GM20431 (cell line): ENCODE measurements around the gene PRDM16.

Source experiments
- in situ Hi-C: fragments of 300-500 bp; cut with MseI, MboI; formaldehyde crosslinking; loops from one replicate; pipeline ENCODE4 v1.15.0; 2020; ENCODE audit warnings: low sequenced_read_pairs; ENCODE audit not compliant: unreplicated experiment

The PRDM16 gene

GRCh38 chr1:3386205-3387002, 317.4 kb downstream of the PRDM16 start:
- in situ Hi-C loops, result no loop called here

GRCh38 chr1:3387401-3387800, 318.4 kb downstream of the PRDM16 start:
- in situ Hi-C loops, result no loop called here

GRCh38 chr1:3389093-3389833, 320.3 kb downstream of the PRDM16 start:
- in situ Hi-C loops, result no loop called here

DNA sequence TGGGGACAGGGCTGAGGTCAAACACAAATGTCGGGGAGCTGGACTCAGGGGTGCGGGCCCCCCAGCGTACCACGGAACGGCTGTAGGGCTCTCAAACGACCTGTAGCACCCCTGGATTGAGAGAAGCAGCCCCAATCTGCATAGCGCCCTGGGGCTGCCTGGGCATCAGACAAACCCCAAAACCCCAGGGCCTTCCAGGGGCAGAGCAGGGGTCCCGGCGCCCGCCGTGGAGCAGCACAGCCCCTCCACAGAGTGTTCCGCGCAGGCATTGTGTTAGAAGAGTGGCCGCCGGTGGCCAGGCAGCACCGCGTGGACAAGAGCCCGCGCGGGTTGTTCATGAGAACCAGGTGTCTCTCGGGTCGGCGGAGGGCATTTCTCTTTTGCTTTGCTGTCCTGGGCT, 321.3 kb downstream of the PRDM16 start:
- in situ Hi-C loops, result no loop called here

DNA sequence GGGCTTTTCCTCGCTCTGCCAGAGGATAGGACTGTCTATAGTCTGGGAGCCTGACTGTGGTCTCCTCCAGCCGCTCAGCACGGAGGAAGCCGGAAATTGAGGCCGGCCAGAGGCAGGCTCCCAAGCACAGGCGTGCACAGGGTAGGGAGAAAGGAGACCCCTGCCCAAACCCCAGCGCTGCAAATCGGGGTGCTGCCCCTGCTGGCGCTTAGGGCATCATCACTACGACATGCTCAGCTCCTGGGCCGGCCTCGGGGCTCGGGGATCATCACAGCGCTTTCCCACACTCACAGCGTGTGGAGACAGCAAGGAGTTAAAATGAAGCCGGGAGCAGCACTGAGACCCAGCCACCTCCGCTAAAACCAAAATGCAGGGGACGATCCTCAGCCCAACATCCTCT, 322.7 kb downstream of the PRDM16 start:
- in situ Hi-C loops, result no loop called here

- in situ Hi-C loops, result no loop called here
Observed at GRCh38 chr1:3393024-3393986, 324.3 kb downstream of the PRDM16 start.

- in situ Hi-C loops, result no loop called here
Observed at GRCh38 chr1:3393987-3394920, 325.3 kb downstream of the PRDM16 start.

- in situ Hi-C loops, result no loop called here
Observed at GRCh38 chr1:3396411-3396810, 327.4 kb downstream of the PRDM16 start.

DNA sequence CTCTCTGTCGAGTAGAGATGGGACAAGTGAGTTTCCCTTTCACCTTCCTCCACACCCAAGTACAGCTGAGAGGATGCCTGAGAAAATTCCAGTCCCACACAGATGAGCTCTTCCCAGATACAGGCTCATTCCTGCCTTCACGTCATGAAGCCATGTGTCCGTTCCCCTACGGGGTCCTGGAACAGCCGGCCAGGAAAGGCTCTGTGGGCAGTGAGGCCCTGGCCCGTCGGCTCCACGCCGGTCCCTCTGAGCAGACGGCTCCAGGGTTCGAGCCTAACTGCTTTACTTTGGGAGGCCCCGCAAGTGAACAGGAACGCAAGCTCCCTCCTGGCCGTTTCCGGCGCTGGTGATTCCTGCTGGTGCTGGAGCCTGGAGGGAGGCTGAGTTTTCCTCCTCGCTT, 328.3 kb downstream of the PRDM16 start:
- in situ Hi-C loops, result no loop called here

- in situ Hi-C loops, result no loop called here
Observed at GRCh38 chr1:3398396-3399140, 329.6 kb downstream of the PRDM16 start.

GRCh38 chr1:3399732-3400131, 330.7 kb downstream of the PRDM16 start:
- in situ Hi-C loops, result no loop called here

DNA sequence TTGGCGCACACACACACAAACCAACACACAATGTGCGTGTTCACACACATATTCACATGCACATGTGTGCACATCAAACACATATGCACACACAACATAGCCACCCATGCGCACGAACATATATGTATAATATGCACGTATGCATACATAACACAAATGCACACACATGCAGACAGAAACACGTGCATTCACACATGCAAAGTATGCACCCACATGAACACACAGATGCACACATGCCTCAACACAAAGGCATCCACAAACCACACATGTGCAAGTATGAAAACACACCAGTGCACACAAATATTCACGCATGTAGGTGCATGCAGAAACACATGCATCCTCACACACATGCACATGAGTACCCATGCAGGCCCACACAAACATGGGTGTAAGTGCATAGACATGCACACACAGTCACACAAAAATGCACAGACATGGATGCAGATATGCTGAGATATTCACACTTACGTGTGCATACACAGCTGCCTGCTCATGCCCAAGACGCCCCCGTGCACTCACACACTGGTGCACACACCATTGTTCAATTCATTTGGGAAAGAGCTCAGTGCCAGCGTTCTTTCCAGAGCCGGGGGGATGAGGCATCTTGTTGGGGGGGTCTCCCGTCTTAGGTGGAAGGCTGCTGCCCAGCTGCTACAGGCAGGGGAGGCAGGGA, 332.7 kb downstream of the PRDM16 start:
- in situ Hi-C loops, result no loop called here

DNA sequence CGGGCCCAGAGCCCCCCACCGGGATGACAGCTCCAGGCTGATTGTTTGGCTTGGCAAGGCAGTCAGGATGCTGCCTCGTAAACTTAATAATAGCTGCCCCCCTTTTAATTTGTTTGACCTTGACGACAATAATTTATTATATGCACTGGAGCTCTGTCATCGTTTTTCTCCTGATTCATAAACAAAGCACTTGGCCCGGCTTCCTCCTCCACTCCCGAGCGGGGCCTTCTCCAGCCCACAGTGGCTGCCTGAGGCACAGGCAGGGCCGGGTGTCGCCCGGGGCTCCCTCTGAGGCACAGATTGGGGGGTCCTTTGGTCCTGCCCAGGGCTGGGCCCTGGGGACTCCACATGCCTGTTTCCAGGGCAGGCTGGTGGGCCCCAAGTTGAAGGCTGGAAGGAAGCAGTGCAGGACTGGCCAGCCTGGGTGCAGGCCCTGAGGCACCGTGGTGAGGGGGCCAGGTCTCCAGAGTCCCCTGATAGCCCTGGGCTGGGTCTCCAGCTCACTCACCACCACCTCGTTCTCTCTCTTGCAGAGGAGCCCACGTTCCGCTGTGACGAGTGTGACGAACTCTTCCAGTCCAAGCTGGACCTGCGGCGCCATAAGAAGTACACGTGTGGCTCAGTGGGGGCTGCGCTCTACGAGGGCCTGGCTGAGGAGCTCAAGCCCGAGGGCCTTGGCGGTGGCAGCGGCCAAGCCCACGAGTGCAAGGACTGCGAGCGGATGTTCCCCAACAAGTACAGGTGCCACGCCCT, 333.4 kb downstream of the PRDM16 start:
- in situ Hi-C loops, result no loop called here

GRCh38 chr1:3403011-3403345, 334.0 kb downstream of the PRDM16 start:
- in situ Hi-C loops, result no loop called here

DNA sequence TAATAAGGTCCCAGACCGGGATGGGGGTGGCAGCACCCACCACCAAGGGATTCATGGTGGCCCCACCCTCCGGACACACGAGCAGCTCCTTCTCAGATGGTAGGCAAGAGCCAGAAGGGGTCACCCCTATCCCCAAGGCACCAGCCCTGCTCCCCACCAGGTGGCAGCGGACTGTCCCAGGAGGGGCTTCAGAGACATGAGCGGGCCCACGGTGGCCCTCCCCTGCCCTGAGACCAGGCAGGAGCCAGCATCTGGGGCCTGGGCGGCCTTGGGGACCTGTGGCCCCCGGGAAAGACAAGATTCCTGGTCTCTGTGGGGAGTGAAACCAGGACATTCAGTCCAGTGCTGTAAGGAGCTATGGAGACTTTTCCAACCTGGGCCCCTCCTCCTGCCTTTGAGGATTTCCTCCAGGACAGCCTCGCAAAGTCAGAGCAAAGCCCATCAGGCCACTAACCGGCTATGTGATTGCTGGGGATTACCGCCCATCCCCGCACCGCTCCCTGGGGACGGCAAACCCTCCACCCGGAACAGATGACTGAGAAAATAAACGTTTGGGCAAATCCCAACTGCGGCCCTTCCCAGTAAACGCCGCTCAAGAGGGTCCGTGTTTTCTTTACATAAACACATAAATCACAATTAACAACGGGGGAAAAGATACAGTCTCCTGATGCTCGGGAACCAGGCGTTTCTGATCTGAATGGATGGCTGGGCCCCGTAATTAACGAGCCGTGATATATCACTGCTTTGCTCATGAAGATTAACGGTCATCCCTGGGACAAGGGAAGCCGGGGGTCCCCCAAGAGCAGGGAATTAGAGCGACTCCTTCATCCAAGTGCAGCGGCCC, 334.6 kb downstream of the PRDM16 start:
- in situ Hi-C loops, result no loop called here

DNA sequence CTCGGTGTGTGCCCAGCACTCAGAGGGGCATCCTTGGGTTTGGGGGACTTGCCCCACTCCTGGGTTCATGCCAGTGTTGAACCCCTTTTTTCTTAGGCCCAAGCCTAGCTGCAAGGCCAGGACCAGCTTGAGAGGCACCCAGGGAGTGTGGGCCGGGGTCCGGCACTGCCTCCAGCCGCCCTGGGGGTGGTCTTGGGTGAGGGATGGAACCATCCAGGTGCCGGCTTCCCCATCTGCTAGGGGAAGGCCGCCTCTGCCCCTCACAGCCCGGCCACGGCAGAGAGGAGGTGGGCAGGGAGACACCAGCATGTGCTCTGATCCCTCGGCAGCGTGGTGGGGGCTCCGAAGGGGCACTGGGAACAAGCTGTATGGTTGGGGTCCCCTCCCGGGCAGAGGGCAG, 335.3 kb downstream of the PRDM16 start:
- in situ Hi-C loops, result no loop called here

- in situ Hi-C loops, result no loop called here
Observed at GRCh38 chr1:3404801-3405200, 335.8 kb downstream of the PRDM16 start.
